HTERT RPE-1 (cell line): ENCODE results near the gene KCNA10.

Experiments
- in situ Hi-C: fragments of 300-500 bp; cut with MboI; formaldehyde crosslinking; loops from 4 replicates; pipeline ENCODE4 v1.14.3; 2020; ENCODE audit warnings: low sequenced_read_pairs

KCNA10 gene

GRCh38 chr1:110478886-110479285 lies 40.1 kb downstream of the KCNA10 start:
- in situ Hi-C loops, result no loop called here

- in situ Hi-C loops, result no loop called here
These were observed 40.9 kb downstream of the KCNA10 start for GRCh38 chr1:110477967-110478640.

GRCh38 chr1:110477445-110477957 lies 41.5 kb downstream of the KCNA10 start:
- in situ Hi-C loops, result no loop called here

GRCh38 chr1:110477041-110477440 lies 41.9 kb downstream of the KCNA10 start:
- in situ Hi-C loops, result no loop called here

- in situ Hi-C loops, result no loop called here
These were observed 42.8 kb downstream of the KCNA10 start for GRCh38 chr1:110476028-110476765.

- in situ Hi-C loops, result no loop called here
These were observed 43.5 kb downstream of the KCNA10 start for GRCh38 chr1:110475362-110476027.

- in situ Hi-C loops, result no loop called here
These were observed 44.5 kb downstream of the KCNA10 start for GRCh38 chr1:110474444-110474843.

GRCh38 chr1:110472546-110472945 lies 46.4 kb downstream of the KCNA10 start:
- in situ Hi-C loops, result no loop called here

- in situ Hi-C loops, result no loop called here
These were observed 47.8 kb downstream of the KCNA10 start for GRCh38 chr1:110471131-110471530.
